PC-9 (cell line): Measurements from ENCODE around the gene AIG1. TPM values are rescaled to one million over a fixed set of nuclear protein-coding genes. Genes with fewer than 3 reads are reported as not detected.

Experiments used
- BruUV-seq: library from RNA; stranded (reverse); fragments of 400-500 nt; replicated peaks from 2 replicates; lab custom pipeline; 2021; lab: Mats Ljungman, UMichigan
- CTCF ChIA-PET: fragments of 300-600 bp; sonication (Branson Sonifier 250); formaldehyde crosslinking; loops from one replicate; lab custom pipeline; 2022; ENCODE audit warnings: antibody characterized with exemption; lab: Charles Lee
- POLR2A ChIA-PET: fragments of 300-600 bp; sonication (Branson Sonifier 250); formaldehyde crosslinking; loops from one replicate; lab custom pipeline; 2022; ENCODE audit warnings: antibody characterized with exemption; ENCODE audit not compliant: unreplicated experiment; lab: Charles Lee
- DNase-seq, 2 experiments: peaks; one replicate each; pipeline versions ENCODE4 v3.0.0 to v3.0.0-alpha.2; 2015 to 2022; ENCODE audit warnings: mixed read lengths in 1 of 2
- H2AFZ ChIP-seq: fragments of 200-600 bp; sonication (generic); 2 replicates; pipeline ENCODE4 v1.8.1; 2017; ENCODE audit warnings: antibody characterized with exemption
- H3F3A ChIP-seq: fragments of 200-600 bp; sonication (generic); 2 replicates; pipeline ENCODE4 v1.8.1; 2017; ENCODE audit warnings: antibody characterized with exemption, mild to moderate bottlenecking, low read depth; ENCODE audit not compliant: insufficient read depth
- H3K27ac ChIP-seq: fragments of 200-600 bp; sonication (generic); 2 replicates; pipeline ENCODE4 v1.6.1; 2016; ENCODE audit warnings: mixed run types
- H3K27me3 ChIP-seq: fragments of 200-600 bp; sonication (generic); 2 replicates; pipeline ENCODE4 v1.6.1; 2016; ENCODE audit warnings: low read depth, mixed run types; ENCODE audit not compliant: insufficient read depth
- H3K36me3 ChIP-seq: fragments of 200-600 bp; sonication (generic); 2 replicates; pipeline ENCODE4 v1.6.1; 2016; ENCODE audit warnings: low read depth, mixed run types
- H3K4me1 ChIP-seq: fragments of 200-600 bp; sonication (generic); replicated peaks from 2 replicates; pipeline ENCODE4 v1.6.1; 2016; ENCODE audit warnings: mixed run types; ENCODE audit not compliant: insufficient read depth
- H3K4me2 ChIP-seq: fragments of 200-600 bp; sonication (generic); 2 replicates; pipeline ENCODE4 v1.6.1; 2017; ENCODE audit warnings: mixed run types
- H3K4me3 ChIP-seq: fragments of 200-600 bp; sonication (generic); 2 replicates; pipeline ENCODE4 v1.6.1; 2016; ENCODE audit warnings: mixed run types
- H3K79me2 ChIP-seq: fragments of 200-600 bp; sonication (generic); 2 replicates; pipeline ENCODE4 v1.6.1; 2017; ENCODE audit warnings: low read depth, mixed run types
- H3K9me2 ChIP-seq: fragments of 200-600 bp; sonication (generic); 2 replicates; pipeline ENCODE4 v1.8.1; 2017; ENCODE audit warnings: mild to moderate bottlenecking; ENCODE audit not compliant: insufficient read depth
- H3K9me3 ChIP-seq: fragments of 200-600 bp; sonication (generic); 2 replicates; pipeline ENCODE4 v1.8.1; 2016; ENCODE audit warnings: low read depth; ENCODE audit not compliant: insufficient read depth
- H4K20me1 ChIP-seq: fragments of 200-600 bp; sonication (generic); 2 replicates; pipeline ENCODE4 v1.8.1; 2017; ENCODE audit not compliant: insufficient read depth
- EZH2 ChIP-seq: fragments of 200-600 bp; sonication (generic); IDR thresholded peaks from 2 replicates; pipeline ENCODE4 v1.8.0; 2017; ENCODE audit warnings: antibody characterized with exemption, low read depth
- intact Hi-C: fragments of 100-400 bp; cut with micrococcal nuclease; formaldehyde crosslinking; loops from one replicate; pipeline ENCODE4 v1.10.0; 2022; ENCODE audit not compliant: unreplicated experiment
- total RNA-seq: library from RNA; stranded (reverse); gene quantifications from 2 replicates; pipeline ENCODE4 v1.2.3, GENCODE V29; 2021
- TF ChIP-seq, protein P1 (sequence below): fragments of 200-600 bp; sonication (generic); conservative IDR thresholded peaks from 2 replicates; pipeline ENCODE4 v1.6.1; 2017; ENCODE audit warnings: mixed run types, antibody characterized with exemption, mild to moderate bottlenecking, moderate library complexity

Gene AIG1
- total RNA-seq, 1 experiment from 2014 or later, result 37.7 TPM

DNA sequence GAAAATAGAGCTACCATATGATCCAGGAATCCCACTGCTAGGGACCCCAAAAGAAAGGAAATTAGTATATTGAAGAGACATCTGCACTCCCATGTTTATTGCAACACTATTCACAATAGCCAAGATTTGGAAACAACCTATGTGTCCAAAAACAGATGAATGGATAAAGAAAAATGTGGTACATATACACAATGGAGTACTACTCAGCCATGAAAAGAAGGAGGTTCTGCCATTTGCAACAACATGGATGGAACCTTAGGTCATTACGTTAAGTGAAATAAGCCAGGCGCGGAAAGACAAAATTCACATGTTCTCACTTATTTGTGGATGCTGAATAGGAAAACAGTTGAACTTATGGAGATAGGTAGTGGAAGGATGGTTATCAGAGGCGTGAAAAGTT lies 252.5 kb downstream of the AIG1 start:
- Histone ChIP-seq H3K4me2 (no peak overlapping the region), H2AFZ (no peak overlapping the region), H3K4me1 (no peaks in the 10 kb centered on the region), H3F3A (no peaks in the 10 kb centered on the region; the same call in 1 of the 2 replicates), H3K36me3 (no peaks in the 10 kb centered on the region), H3K79me2 (no peaks in the 10 kb centered on the region), H3K9me2 (no peaks in the 10 kb centered on the region), H3K27me3 (no peaks in the 10 kb centered on the region), H3K9me3 (no peaks in the 10 kb centered on the region; the same call in 1 of the 2 replicates), H4K20me1 (no peaks in the 10 kb centered on the region), H3K27ac (no peak overlapping the region), H3K4me3 (no peak overlapping the region)
- no peak for DNase-seq
- BruUV-seq, result no TSS peak
- intact Hi-C loops, result no loop called here
- ChIA-PET POLR2A (interaction anchor here (0.7 kb wide), 1 partner anchor 101 kb away, joined by 3 read pairs; no protein-coding TSS in a partner anchor), CTCF (no interaction called here)
- TF ChIP-seq, protein P1, sequence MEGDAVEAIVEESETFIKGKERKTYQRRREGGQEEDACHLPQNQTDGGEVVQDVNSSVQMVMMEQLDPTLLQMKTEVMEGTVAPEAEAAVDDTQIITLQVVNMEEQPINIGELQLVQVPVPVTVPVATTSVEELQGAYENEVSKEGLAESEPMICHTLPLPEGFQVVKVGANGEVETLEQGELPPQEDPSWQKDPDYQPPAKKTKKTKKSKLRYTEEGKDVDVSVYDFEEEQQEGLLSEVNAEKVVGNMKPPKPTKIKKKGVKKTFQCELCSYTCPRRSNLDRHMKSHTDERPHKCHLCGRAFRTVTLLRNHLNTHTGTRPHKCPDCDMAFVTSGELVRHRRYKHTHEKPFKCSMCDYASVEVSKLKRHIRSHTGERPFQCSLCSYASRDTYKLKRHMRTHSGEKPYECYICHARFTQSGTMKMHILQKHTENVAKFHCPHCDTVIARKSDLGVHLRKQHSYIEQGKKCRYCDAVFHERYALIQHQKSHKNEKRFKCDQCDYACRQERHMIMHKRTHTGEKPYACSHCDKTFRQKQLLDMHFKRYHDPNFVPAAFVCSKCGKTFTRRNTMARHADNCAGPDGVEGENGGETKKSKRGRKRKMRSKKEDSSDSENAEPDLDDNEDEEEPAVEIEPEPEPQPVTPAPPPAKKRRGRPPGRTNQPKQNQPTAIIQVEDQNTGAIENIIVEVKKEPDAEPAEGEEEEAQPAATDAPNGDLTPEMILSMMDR, result no peak
- no peak for TF ChIP-seq EZH2

DNA sequence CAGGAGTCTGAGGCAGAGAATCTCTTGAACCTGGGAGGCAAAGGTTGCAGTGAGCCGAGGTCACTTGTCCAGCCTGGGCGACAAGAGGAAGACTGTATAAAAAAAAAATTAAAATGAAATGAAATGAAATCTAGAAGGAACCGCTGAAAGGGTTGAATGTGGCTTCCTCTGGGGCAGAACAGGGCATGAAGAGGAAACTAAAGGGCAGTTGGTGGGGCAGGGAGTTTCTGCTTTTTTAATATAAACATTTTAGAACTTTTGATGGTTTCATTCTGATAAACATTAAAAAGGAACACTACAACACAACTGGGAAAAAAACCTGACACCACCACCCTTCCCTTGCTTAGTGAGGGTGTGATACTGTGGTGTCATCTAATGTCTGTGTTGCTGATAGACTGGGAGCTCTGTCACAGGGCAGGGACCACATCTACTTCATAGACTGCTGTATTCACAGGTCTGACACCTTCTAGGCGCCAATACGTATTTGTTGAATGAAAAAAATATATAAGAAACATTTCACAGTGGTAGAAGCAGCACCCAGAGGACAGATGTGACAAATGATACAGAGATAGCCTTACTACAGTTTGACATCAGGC lies 260.9 kb downstream of the AIG1 start:
- H3K4me3 ChIP-seq, result no peak overlapping the region
- BruUV-seq, result no TSS peak
- no peaks in the 10 kb centered on the region; the same call in 1 of the 2 replicates for H3K9me2 ChIP-seq
- peaks cover 21% of the 10 kb centered on the region for H3K4me1 ChIP-seq
- ChIA-PET POLR2A (no interaction called here), CTCF (no interaction called here)
- peaks cover 19% of the 10 kb centered on the region for H3F3A ChIP-seq
- no peak overlapping the region for H2AFZ ChIP-seq
- no peak for DNase-seq
- TF ChIP-seq, protein P1, result no peak
- no peak for TF ChIP-seq EZH2
- H3K4me2 ChIP-seq, result no peak overlapping the region
- H3K27ac ChIP-seq, result no peak overlapping the region
- H4K20me1 ChIP-seq, result no peaks in the 10 kb centered on the region
- H3K9me3 ChIP-seq, result peaks cover 3% of the 10 kb centered on the region; the same call in 1 of the 2 replicates
- no peaks in the 10 kb centered on the region for H3K27me3 ChIP-seq
- H3K36me3 ChIP-seq, result 0 out of 2 replicates have a peak, but pooled peaks cover 1% of the 10 kb centered on the region
- no peaks in the 10 kb centered on the region for H3K79me2 ChIP-seq
- intact Hi-C loops, result no loop called here

DNA sequence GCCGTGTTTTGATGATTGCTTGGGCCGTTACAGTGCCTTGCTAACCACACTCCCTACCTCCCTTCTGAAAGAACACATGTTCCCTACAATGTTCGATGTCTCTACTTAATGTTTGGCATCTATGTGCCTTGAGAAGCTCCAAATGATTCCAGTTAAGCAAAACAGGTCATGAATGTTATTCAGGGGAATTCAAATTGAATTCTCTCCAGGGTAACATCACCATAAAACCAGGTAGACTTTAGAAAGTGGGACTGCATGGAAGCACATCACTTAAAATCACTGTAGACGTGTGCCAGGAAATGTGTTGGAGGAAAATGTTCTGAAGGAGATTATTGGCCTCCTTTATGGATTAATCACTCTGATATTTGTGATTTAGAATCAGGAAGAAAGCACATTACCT lies 261.7 kb downstream of the AIG1 start:
- H4K20me1 ChIP-seq, result no peaks in the 10 kb centered on the region
- no peak overlapping the region for H3K4me2 ChIP-seq
- H3K27ac ChIP-seq, result no peak overlapping the region
- no peaks in the 10 kb centered on the region for H3K79me2 ChIP-seq
- intact Hi-C loops, result no loop called here
- POLR2A ChIA-PET, result no interaction called here
- CTCF ChIA-PET, result no interaction called here
- no peak for TF ChIP-seq EZH2
- TF ChIP-seq, protein P1, result no peak
- H3K4me1 ChIP-seq, result peaks cover 21% of the 10 kb centered on the region
- DNase-seq, result no peak
- peaks cover 3% of the 10 kb centered on the region; the same call in 1 of the 2 replicates for H3K9me3 ChIP-seq
- H3K9me2 ChIP-seq, result no peaks in the 10 kb centered on the region; the same call in 1 of the 2 replicates
- peaks cover 19% of the 10 kb centered on the region for H3F3A ChIP-seq
- no peaks in the 10 kb centered on the region for H3K27me3 ChIP-seq
- no TSS peak for BruUV-seq
- H3K4me3 ChIP-seq, result no peak overlapping the region
- H2AFZ ChIP-seq, result no peak overlapping the region
- H3K36me3 ChIP-seq, result 0 out of 2 replicates have a peak, but pooled peaks cover 5% of the 10 kb centered on the region
